Stimulated activated CD8-positive, alpha-beta memory T cell treated with anti-CD3 and anti-CD28 coated beads, Interleukin-7, amount 100 ng/mL, for 24 hours (primary cell): ENCODE data around the gene EIF4B.
"Not testable (repeated sequence)": the region's sequence is repeated elsewhere in the genome, so short reads cannot be mapped to it uniquely, and the experiment has no call there.

Experiments
- DNase-seq: peaks from one replicate; pipeline ENCODE4 v3.0.0-alpha.2; 2020; ENCODE audit warnings: low read depth

EIF4B gene, protein sequence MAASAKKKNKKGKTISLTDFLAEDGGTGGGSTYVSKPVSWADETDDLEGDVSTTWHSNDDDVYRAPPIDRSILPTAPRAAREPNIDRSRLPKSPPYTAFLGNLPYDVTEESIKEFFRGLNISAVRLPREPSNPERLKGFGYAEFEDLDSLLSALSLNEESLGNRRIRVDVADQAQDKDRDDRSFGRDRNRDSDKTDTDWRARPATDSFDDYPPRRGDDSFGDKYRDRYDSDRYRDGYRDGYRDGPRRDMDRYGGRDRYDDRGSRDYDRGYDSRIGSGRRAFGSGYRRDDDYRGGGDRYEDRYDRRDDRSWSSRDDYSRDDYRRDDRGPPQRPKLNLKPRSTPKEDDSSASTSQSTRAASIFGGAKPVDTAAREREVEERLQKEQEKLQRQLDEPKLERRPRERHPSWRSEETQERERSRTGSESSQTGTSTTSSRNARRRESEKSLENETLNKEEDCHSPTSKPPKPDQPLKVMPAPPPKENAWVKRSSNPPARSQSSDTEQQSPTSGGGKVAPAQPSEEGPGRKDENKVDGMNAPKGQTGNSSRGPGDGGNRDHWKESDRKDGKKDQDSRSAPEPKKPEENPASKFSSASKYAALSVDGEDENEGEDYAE

DNA sequence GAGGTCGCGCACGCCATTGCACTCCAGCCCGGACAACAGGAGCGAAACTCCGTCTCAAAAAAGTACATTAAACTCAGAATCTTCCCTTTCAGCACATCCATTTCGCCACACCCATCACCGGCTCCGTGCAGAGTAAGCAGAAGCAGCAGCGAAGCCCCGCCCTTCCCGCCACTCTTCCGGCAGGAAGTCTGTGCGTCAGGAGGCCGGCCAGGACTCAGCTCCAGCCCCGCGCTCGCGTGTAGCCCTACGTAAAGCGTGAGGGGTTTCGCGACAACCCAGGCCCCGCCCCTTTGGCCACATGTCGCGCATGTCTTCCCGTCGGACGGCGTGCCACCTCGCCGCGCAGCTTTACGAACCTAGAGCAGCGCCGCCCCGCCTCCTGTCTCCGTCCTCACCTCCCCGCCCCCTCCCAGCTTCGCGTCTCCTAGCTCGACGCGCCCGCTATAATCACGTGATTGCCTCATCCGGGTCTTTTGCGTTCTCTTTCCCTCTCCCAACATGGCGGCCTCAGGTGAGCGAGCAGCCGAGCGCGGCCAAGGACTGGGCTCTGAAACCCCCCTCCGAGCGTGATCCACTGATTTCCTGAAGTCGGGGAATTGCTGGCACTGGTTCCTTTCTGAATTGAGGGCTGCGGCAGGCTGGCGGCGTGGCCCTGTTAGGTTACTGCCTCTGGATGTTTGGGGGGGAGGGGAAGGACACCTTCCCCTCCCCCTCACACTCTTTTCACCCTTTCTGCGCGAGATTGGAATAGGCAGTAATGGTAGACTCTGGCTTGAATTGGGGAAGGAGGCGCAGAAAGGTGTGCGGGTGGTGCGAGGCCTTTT, at the start of gene EIF4B:
EIF4B (plus strand) TSS at position 471 of the 824 bp plus-strand sequence; CDS start at position 499, 28 bp downstream.
- DNase-seq = peak; percentile 98

DNA sequence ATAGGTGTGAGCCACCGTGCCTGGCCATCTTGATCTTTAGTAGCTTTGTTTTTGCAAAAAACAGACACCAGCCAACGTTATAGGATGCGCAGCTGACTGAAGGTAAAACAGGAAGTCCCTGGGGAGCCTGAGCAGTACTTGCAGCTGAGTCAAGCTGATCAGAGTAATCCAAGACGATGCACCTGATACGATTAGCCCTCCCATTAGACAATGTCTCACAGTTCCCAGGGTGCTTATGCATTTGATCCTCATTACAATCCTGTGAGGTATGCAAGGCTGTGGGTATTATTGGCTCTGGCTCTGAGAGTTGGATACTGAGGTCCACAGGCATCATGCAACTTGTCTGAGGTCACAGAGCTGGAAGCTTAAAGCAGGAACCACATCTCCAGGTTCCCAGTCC, 49.3 kb upstream of the EIF4B start:
- no peak for DNase-seq

DNA sequence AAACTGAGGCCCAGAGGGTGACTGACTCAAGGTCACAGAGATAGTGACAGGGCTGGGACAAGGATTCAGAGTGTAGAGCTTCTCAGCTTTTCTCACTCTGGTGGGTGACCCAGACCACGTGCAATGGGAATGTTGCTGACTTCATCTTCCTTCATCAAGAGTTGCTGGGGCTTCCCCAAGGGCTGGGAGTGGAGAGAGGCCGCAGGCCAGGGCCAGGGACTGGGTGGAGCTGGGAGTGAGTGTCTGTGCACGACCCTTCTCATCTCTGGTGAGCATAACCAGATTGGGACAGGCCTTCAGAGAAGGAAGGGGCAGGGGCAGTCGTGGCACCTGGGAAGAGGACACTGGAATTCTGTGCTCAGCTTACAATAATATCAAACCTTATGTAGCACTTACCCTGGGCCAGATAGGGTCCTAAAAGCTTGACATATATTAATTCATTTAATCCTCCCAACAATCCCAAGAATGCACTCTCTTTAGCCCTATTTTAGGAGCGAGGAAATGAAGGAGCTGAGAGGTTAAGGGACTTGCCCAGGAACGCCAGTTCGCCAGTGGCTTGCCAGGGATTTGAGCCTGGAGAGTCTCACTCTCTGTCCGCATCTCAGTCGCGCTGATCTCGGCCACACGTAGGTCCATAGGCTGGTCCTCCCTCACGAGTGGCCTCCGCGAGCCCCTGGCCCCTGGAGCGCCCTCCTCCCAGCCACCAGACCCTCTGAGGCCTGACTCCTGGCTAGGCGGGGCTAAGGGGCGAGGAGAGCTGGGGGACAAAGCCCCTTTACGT, 41.5 kb upstream of the EIF4B start:
- no peak for DNase-seq

DNA sequence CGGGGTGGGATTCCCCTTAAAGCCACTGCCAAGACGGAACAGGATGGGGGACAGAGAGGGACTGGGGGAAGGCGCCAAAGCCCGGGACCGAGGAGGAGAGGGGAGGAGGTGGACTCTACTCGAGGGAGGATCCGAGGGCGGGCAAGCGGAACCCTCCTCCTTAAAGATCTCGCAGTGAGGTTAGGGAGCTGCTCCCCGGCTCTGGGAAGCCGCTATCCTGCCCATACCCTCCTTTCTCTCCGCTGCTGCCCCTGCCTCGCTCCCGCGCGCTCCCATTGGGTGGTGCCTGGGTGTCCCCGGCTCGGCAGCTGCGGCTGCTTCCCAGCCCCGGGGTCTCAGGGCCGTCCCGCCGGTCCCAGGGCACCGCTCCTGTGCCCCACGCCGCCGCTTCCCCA, 40.9 kb upstream of the EIF4B start:
- no peak for DNase-seq

DNA sequence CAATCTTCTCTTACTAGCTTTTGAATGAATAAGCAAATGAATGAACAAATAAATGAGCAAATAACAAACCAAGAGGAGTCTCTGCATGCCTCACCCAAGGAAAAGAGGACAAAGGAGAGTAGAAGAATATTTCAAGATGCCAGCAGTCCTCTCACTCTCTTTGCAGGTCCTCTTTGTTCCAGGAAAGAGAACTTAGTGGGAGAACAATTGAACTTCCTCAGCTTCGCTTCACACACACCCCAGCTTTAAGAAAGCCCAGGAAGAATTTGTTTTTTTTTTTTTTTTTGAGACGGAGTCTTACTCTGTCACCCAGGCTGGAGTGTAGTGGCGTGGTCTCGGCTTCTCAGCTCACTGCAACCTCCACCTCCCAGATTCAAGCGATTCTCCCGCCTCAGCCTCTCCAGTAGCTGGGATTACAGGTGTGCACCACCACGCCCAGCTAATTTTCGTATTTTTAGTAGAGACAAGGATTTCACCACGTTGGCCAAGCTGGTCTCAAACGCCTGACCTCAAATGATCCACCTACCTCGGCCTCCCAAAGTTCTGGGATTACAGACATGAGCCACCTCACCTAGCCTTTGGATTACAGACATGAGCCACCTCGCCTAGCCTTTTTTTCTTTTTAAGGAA, 37.0 kb upstream of the EIF4B start:
- no peak for DNase-seq

DNA sequence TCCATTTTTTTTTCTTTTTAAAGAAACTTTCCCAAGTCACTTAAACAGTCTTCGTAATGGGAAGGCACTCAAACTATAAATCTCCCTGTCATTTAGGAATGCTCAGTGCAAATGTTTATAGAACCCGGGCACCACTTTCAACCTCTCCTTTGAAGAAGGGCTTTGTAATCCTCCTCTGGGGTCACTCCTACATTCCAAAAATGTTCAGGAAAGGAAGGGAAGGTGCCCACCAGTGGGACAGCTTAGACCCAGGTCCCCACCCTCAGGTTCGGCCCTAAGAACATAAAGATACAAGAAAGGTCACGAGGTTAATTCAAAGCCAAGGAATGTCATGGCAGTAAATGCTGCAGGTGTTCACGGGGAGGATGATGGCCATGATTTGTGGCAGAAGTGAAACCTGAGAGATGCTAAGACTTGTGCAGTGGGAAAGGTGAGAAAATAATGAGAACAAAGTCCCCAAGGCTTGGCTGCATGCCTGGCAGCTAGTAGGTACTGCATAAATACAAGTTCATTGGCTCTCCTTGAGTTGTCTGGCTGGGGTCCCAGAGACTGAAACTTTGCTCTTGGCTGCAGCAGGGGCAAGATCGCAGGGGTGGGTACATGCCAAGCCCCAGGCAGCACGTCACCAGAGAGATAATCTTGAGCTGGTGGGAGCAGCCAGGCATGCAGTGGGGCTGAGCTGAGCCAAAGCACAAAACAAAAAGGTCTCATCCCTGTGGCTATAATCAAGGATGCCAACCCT, 36.3 kb upstream of the EIF4B start:
- DNase-seq = no peak

DNA sequence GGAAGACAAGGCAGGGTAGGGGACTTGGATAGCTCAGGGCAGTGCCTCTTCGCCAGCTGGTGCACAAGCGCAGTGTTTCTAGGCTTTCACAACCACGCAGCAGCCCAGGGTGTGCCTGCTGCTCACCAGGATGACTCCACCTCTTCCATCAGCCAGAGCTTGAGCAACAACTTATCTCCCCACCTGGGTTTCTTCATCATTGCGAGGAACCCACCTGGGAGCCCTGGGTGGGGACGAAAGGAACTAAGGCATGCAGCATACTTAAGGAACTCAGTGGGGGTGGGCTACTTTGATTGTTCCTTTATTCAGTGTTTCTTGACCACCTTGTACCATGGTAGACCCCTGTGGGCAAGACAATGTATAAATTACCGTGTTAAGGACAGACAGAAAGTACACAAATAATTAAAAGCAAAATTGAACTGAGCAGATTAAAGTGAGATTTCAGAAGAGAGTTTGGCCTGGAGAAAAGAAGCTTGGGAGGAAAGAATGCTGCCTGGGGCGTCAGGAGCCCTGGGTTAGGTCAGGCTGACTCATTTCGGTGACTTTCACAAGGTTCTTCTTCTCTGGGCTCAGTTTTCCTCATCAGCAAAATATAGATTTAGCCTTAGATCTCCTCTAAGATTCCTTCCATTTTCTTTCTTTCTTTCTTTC, 34.5 kb upstream of the EIF4B start:
- DNase-seq = no peak

DNA sequence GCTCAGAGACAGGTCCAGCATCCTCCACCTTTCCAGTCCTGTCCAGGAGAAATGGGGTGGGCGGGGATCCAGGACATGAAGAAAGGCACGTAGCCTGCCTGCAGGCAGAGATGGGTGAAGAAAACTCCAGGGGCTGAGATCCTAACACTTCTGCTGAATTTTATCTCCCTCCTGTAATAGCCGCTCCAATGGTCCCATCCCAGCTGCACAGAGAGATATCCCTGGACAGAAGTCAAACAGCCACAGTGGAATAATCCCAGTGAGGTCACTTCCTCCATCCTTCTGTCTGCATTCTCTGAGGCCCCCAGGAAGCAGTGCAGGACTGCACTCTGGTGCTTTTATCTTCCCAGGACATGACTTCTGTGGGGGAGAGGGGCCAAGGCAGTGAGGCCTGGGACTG, 31.1 kb upstream of the EIF4B start:
- DNase-seq = no peak

DNA sequence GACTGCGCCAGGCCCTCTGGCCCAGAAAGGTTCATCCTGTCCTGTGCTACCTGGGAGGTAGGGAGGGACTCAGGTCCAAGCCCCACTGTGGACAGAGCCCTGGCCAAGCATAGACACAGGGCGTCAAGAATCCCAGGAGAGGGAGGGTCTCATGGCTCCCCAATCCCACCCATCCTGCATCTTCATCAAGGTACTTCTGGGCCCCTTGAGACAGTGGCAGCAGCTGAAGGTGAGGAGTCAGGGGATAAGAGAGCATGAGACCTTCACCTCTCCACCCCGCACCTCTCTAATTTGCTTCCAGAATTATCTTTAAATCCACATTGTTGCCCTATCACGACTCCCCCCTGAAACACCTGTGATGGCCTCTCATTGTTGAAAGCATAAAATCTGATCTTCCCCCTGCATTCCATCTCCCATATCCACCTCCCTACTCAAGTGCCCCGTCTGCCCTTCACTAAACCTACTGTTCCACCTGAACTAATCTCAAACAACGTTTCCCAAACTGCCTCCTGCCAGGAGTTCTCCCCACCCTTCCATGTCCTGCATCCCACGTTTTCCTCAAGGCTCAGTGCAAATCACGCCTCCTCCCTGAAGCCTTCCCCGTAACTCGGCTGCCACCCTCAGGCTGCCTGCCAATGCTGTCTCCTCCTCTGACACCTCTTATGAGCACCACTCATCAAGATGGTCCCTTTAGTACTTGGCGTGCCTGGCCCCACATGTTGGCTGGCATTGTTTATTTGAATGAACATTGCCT, 30.3 kb upstream of the EIF4B start:
- DNase-seq = no peak

DNA sequence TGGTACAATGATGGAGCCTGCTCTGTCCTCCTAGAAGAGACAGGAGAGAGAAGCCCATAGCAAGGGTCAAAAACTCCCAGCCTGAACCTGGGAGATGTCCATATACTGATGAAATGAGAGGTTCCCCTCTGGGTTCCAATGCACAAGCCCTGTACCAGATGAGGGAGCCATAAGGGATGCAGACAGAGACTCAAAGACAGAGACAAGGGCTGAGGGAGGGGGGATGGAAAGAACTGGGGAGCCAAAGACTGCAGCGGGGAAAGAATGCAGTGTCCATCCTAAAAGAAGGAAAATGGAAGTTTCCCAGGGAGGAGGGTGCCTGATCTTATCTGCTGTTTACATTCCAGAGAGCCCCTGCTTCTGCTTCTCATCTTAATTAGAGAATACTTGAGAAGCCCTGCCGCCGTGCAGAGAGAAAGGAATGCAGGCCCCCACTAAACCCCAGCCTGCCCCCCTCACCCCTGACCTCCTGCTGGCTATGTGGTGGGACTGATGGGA, 29.6 kb upstream of the EIF4B start:
- DNase-seq = no peak

DNA sequence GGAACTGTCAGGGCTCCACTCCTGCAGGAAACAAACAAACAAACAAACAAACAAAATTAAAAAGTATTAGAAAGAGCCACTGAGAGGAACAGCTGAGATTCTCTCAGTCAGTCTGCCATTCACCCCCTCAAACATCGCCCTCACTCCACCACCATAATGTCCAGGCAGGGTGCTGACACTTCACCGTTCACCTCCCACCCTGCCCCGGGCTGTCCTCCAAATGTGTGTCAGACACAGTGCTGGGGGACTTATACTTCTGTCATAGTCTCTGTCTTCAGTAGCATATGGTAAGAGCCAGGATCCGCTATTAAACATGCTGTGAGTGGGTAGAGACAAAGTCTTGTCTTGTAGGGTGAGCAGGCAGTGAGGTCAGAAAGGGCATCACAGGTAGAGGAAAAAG, 29.1 kb upstream of the EIF4B start:
- no peak for DNase-seq

DNA sequence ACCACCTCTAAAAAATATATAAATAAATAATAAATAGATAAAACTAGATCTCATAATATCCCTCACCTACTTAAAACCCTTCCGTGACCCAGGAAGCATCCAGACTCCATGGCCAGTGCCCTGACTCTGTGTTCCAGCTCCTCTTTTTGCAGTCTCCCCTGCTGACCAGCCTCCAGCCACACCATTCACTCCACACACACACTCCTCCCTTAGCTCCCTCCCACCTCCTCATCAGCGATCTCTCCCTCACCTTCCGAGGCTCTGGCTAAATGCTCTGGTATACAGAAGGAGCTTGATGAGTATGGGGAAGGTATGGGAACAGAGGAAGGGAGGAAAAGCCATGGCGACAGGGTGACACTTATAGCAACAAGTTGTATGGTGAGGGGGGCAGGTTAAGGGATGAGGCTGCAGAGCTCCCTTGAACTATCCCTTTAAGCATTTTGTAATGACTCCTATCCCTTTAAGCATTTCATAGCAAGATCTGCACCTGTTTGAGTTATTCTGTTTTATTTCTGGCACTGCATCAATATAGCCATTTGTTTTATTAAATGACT, 26.1 kb upstream of the EIF4B start:
- DNase-seq = no peak

DNA sequence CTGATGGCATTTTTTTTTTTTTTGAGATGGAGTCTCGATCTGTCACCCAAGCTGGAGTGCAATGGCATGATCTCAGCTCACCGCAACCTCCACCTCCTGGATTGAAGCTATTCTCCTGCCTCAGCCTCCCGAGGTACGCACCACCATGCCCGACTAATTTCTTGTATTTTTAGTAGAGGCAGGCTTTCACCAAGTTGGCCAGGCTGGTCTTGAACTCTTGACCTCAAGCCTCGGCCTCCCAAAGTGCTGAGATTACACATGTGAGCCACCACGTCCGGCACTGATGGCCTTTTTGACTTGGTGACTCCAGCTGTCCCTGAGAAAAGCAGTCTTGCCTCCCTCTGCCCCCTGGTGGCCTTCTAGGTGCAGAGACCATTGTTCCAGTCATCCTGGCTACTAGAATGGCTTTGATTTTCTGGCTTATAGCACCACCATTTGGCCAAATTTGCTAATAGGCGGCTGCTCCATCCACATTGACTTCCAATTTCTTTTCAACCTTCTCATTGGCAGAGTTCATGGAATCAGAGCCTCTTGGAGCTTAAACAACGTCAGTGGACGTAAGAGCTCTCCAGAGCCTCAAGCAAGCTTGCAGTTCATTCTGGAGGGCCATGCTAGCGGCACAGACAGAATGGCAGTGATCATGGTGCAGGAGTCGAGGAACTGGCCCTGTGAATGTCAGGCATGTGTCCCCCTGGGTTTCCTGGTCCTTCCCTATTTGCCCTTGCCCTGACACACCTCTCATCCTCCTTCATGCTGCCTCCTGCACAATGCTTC, 25.4 kb upstream of the EIF4B start:
- DNase-seq = peak; percentile 61

DNA sequence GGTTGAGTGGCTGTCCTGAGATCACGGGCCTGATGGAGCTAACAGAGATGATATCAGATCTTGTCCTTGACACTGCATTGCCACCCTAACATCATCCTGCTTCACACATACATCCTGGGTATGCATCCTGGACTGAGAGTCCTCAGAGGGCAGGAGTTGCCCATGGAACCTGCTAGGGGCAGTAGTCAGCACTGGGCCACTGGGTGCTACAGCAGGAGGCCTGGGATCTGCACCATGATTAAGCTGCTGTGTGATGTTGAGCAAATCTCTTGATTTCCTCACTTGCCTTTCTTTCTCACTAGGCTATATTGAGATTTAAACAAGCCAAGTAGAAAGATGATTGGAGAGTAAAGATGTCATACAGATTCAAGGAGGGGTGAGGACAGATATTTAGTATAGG, 22.1 kb upstream of the EIF4B start:
- no peak for DNase-seq

DNA sequence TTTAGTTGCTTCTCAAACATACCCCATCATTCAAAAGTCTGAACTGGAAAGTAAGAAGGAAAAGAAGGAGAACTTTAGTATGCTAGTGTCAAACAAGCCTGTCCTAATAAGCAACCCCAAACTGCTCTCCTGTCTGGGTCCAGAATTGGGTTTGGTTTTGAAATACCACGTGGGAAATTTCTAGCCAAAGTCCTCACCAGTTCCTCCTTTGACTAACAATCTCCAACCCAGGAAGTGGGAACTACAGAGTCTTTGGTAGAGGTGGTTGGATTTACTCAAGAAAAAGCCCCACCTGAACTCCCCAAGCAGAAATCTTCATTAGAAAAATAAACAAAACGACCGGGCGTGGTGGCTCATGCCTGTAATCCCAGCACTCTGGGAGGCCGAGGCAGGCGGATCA, 17.4 kb upstream of the EIF4B start:
- no peak for DNase-seq

DNA sequence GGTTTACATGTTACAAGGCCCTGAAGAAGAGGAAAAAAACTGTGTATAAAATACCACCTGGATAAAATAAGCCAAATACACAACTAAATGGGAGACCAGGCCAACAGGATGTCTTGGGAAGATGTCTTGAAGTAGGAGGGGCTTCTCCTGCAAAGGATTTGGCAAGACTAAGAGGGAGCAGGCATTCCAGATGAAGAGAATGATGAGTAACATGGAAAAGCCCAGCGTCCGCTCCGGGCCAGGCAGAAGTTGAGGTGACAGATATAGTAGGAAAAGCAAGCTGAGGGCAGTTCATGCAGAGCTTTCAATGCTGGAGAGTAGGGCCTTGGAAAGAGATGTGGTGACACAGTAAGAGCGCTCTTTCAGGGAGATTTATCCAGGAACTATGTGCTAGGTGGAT, 16.1 kb upstream of the EIF4B start:
- DNase-seq = no peak

DNA sequence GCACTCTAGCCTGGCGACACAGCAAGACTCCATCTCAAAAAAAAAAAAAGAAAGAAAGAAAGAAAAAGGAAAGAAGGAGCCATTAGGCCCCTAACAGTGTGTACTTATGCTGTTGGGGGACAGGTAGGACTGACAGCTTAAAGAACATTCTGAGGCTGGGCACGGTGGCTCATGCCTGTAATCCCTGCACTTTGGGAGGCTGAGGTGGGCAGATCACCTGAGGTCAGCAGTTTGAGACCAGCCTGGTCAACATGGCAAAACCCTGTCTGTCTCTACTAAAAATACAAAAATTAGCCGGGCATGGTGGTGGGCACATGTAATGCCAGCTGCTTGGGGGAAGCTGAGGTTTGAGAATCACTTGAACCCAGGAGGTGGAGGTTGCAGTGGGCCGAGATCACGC, 14.0 kb upstream of the EIF4B start:
- not testable (repeated sequence) for DNase-seq
